ENCODE results near the gene NKD2.

- TF ChIP-seq CTCF (IDR thresholded peaks at IDR 0.05) (no peak), POLR2A (IDR thresholded peaks at IDR 0.05) (no peak)
These were observed 42.7 kb downstream of the NKD2 start for GRCh38 chr5:1051366-1051720.

All from testis (tissue), 2 donors.